Aorta (tissue), 5 donors: Measurements from ENCODE around the gene CDK14. TPM values are rescaled to one million over a fixed set of nuclear protein-coding genes. Genes with fewer than 3 reads are reported as not detected.

Experiments
- ATAC-seq: fragments of 200-7000 bp; cut with Tn5 transposase; one replicate; pipeline ENCODE4 v1.9.1; 2022; ENCODE audit warnings: moderate library complexity; ENCODE audit not compliant: low FRiP score
- DNase-seq, 2 donors: peaks; one replicate each; pipeline ENCODE4 v3.0.0-alpha.2; 2020
- H3K27ac ChIP-seq, 2 donors: one replicate each; pipeline ENCODE4 v1.5.1; 2013; ENCODE audit warnings: low read length in 2 of 2, mild to moderate bottlenecking in 2 of 2, moderate library complexity in 2 of 2, control low read depth in 1 of 2, inconsistent platforms in 1 of 2, low read depth in 1 of 2
- H3K27me3 ChIP-seq, 2 donors: one replicate each; pipeline ENCODE4 v1.6.1; 2013; ENCODE audit warnings: control low read depth in 1 of 2, low read length in 1 of 2, mild to moderate bottlenecking in 1 of 2, moderate library complexity in 1 of 2; ENCODE audit not compliant: insufficient read depth in 2 of 2, control insufficient read depth in 1 of 2
- H3K36me3 ChIP-seq, 2 donors: one replicate each; pipeline ENCODE4 v1.6.1; 2013; ENCODE audit warnings: control low read depth in 1 of 2, low read length in 1 of 2, mild to moderate bottlenecking in 1 of 2; ENCODE audit not compliant: insufficient read depth in 2 of 2, control insufficient read depth in 1 of 2
- H3K4me1 ChIP-seq, 2 donors: one replicate each; pipeline ENCODE4 v1.6.1; 2013; ENCODE audit warnings: low read length in 2 of 2, control low read depth in 1 of 2, mild to moderate bottlenecking in 1 of 2, moderate library complexity in 1 of 2; ENCODE audit not compliant: insufficient read depth in 2 of 2, control insufficient read depth in 1 of 2
- H3K4me3 ChIP-seq, 2 donors: one replicate each; pipeline ENCODE4 v1.5.1; 2013; ENCODE audit warnings: low read length in 2 of 2, control low read depth in 1 of 2, mild to moderate bottlenecking in 1 of 2
- H3K9me3 ChIP-seq: one replicate; pipeline ENCODE4 v1.6.1; 2013; ENCODE audit warnings: mild to moderate bottlenecking, low read length; ENCODE audit not compliant: control insufficient read depth
- WGBS, 2 donors: extraction: QIAGEN DNeasy Blood & Tissue Kit; methylation state at CpG; one replicate each; pipeline ENCODE4 v1.1.7; 2013; 5-methylcytosine and 5-hydroxymethylcytosine counted together
- intact Hi-C, 2 donors: fragments of 100-400 bp; cut with DNase I; formaldehyde crosslinking; loops; one replicate each; pipeline versions ENCODE4 v1.14.2 to v1.15.0; 2022
- polyA plus RNA-seq, 2 donors: library from polyadenylated mRNA; stranded (reverse); fragments of 200-250 nt; gene quantifications; one replicate each; pipeline ENCODE4 v1.2.3, GENCODE V29; 2013
- total RNA-seq, 2 donors: library from RNA; stranded (reverse); fragmentation: NEBNext Ultra II Directional; extraction: Animal tissue kit (Norgen Biotek cat#: 25700); gene quantifications; one replicate each; pipeline ENCODE4 v1.2.1, GENCODE V29; 2021
- donor health status: healthy with polysubstance abuse.
- donor health status: Bipolar disorder and iron deficiency.
- donor health status: DM: no; HTN: no; CAD: no.
- donor health status: DM: no; HTN: no; CAD: no.
- donor health status: DM: yes; HTN: yes; CAD: no.

The CDK14 gene
- total and polyA plus RNA-seq, 4 donors, result 4.6 to 72.4 (median 29.5) TPM

- Histone ChIP-seq H3K36me3 (no peaks in the 10 kb centered on the region), H3K4me3 (no peak overlapping the region), H3K9me3 (no peaks in the 10 kb centered on the region), H3K27ac (no peak overlapping the region), H3K27me3 (no peaks in the 10 kb centered on the region), H3K4me1 (no peaks in the 10 kb centered on the region)
- DNase-seq (no peak), ATAC-seq (no peak)
- intact Hi-C loops, result no loop called here
These were observed 651.4 kb downstream of the CDK14 start for GRCh38 chr7:91247500-91247899.

- Histone ChIP-seq H3K9me3 (no peaks in the 10 kb centered on the region), H3K4me1 (no peaks in the 10 kb centered on the region), H3K36me3 (no peaks in the 10 kb centered on the region), H3K27me3 (no peaks in the 10 kb centered on the region), H3K4me3 (no peak overlapping the region), H3K27ac (no peak overlapping the region)
- WGBS, 2 donors, result 47 to 62% methylated on average over 2 of the region's 2 CpGs
- DNase-seq (no peak), ATAC-seq (no peak)
- intact Hi-C loops, result no loop called here
These were observed 652.9 kb downstream of the CDK14 start for GRCh38 chr7:91248996-91249395.

- ATAC-seq (no peak), DNase-seq (no peak)
- H3K4me3 ChIP-seq, result no peak overlapping the region
- H3K9me3 ChIP-seq, result no peaks in the 10 kb centered on the region
- intact Hi-C loops, result no loop called here
- no peak overlapping the region for H3K27ac ChIP-seq
- no peaks in the 10 kb centered on the region for H3K27me3 ChIP-seq
- H3K36me3 ChIP-seq, result no peaks in the 10 kb centered on the region
- H3K4me1 ChIP-seq, result no peaks in the 10 kb centered on the region
- 83% methylated on average over 4 of the region's 4 CpGs for WGBS, 2 donors
These were observed 653.5 kb downstream of the CDK14 start for GRCh38 chr7:91249506-91250233.

- no peaks in the 10 kb centered on the region for H3K27me3 ChIP-seq
- H3K4me3 ChIP-seq, result no peak overlapping the region
- no peak for DNase-seq
- no peak overlapping the region for H3K27ac ChIP-seq
- intact Hi-C loops, result no loop called here
- H3K9me3 ChIP-seq, result no peaks in the 10 kb centered on the region
- no peaks in the 10 kb centered on the region for H3K36me3 ChIP-seq
- no peak for ATAC-seq
- H3K4me1 ChIP-seq, result no peaks in the 10 kb centered on the region
- 94 to 95% methylated on average over 4 of the region's 4 CpGs for WGBS, 2 donors
These were observed 654.6 kb downstream of the CDK14 start for GRCh38 chr7:91250706-91251105.

- no peaks in the 10 kb centered on the region for H3K9me3 ChIP-seq
- no peaks in the 10 kb centered on the region for H3K36me3 ChIP-seq
- DNase-seq (no peak), ATAC-seq (no peak)
- WGBS, 2 donors, result 96 to 98% methylated on average over 3 of the region's 3 CpGs
- intact Hi-C loops, result no loop called here
- no peaks in the 10 kb centered on the region for H3K27me3 ChIP-seq
- H3K27ac ChIP-seq, result no peak overlapping the region
- H3K4me3 ChIP-seq, result no peak overlapping the region
- no peaks in the 10 kb centered on the region for H3K4me1 ChIP-seq
These were observed 655.8 kb downstream of the CDK14 start for GRCh38 chr7:91251877-91252276.

Other genes with a start within 250 kb of the CDK14 start
- gene GTPBP10, start 249.6 kb upstream of the CDK14 start, total RNA-seq, result 10 to 100 TPM; 18.2 to 24.6 TPM
- 10 to 100 TPM in 1 of 2 donors, 1 to 10 TPM in 1; 5.3 to 13.2 TPM for gene GTPBP10, start 249.6 kb upstream of the CDK14 start, polyA plus RNA-seq
- 10 to 100 TPM; 29.0 to 35.1 TPM for gene CLDN12, start 192.9 kb upstream of the CDK14 start, total RNA-seq
- gene CLDN12, start 192.9 kb upstream of the CDK14 start, polyA plus RNA-seq, result 10 to 100 TPM in 1 of 2 donors, 1 to 10 TPM in 1; 8.4 to 20.4 TPM
- gene PTTG1IP2, start 126.7 kb upstream of the CDK14 start, total RNA-seq, result not detected
- not detected for gene PTTG1IP2, start 126.7 kb upstream of the CDK14 start, polyA plus RNA-seq